Fibroblast of lung (primary cell): ENCODE data around the gene ICAM3. TPM values are rescaled to one million over a fixed set of nuclear protein-coding genes. Genes with fewer than 3 reads are reported as not detected.

Experiments
- DNase-seq, 2 donors: peaks; one replicate each; pipeline versions ENCODE4 v3.0.0 to v3.0.0-alpha.2; 2010; ENCODE audit warnings: low read depth in 2 of 2
- H2AFZ ChIP-seq: 2 replicates; pipeline ENCODE4 v1.5.1; 2012; ENCODE audit warnings: low read length, control low read depth, inconsistent platforms
- H3K27ac ChIP-seq: 2 replicates; pipeline ENCODE4 v1.5.1; 2011; ENCODE audit warnings: low read length, control low read depth; ENCODE audit not compliant: insufficient read depth
- H3K27me3 ChIP-seq: 2 replicates; pipeline ENCODE4 v1.5.1; 2011; ENCODE audit warnings: mild to moderate bottlenecking, low read length; ENCODE audit not compliant: control insufficient read depth, insufficient read depth
- H3K36me3 ChIP-seq: 2 replicates; pipeline ENCODE4 v1.5.1; 2011; ENCODE audit warnings: low read length; ENCODE audit not compliant: control insufficient read depth, insufficient read depth
- H3K4me1 ChIP-seq: 2 replicates; pipeline ENCODE4 v1.5.1; 2011; ENCODE audit warnings: low read length; ENCODE audit not compliant: control insufficient read depth, insufficient read depth; ENCODE audit errors: extremely low read depth
- H3K4me2 ChIP-seq: 2 replicates; pipeline ENCODE4 v1.5.1; 2011; ENCODE audit warnings: low read length, control low read depth; ENCODE audit not compliant: insufficient read depth; ENCODE audit errors: extremely low read depth
- H3K4me3 ChIP-seq, 4 experiments: fragments of 200-600 bp in 1 of 4; sonication (generic) in 1 of 4; replicated peaks in 1 of 4; 2 replicates each; pipeline ENCODE4 v1.5.1; 2011 to 2016; ENCODE audit warnings: low read length in 4 of 4, low read depth in 3 of 4, mild to moderate bottlenecking in 3 of 4, control low read depth in 2 of 4, inconsistent platforms in 1 of 4, mixed read lengths in 1 of 4; ENCODE audit not compliant: insufficient read depth in 1 of 4; ENCODE audit errors: control extremely low read depth in 1 of 4
- H3K79me2 ChIP-seq: 2 replicates; pipeline ENCODE4 v1.5.1; 2012; ENCODE audit warnings: mild to moderate bottlenecking, low read length, inconsistent platforms; ENCODE audit not compliant: control insufficient read depth, insufficient read depth
- H3K9ac ChIP-seq: 2 replicates; pipeline ENCODE4 v1.5.1; 2011; ENCODE audit warnings: mild to moderate bottlenecking, low read length, control low read depth; ENCODE audit not compliant: insufficient read depth
- H3K9me3 ChIP-seq: 2 replicates; pipeline ENCODE4 v1.5.1; 2012; ENCODE audit warnings: low read depth, low read length; ENCODE audit not compliant: control insufficient read depth, insufficient read depth
- H4K20me1 ChIP-seq: 2 replicates; pipeline ENCODE4 v1.5.1; 2011; ENCODE audit warnings: low read length; ENCODE audit not compliant: control insufficient read depth, insufficient read depth; ENCODE audit errors: extremely low read depth
- CTCF ChIP-seq, 2 donors: IDR thresholded peaks in 1 of 2; conservative IDR thresholded peaks in 1 of 2; 1 replicate in 1 of 2; 2 replicates in 1 of 2; pipeline ENCODE4 v1.5.1; 2011 to 2012; ENCODE audit warnings: low read length in 2 of 2, control low read depth in 1 of 2, inconsistent platforms in 1 of 2, low read depth in 1 of 2, mild to moderate bottlenecking in 1 of 2
- EZH2 ChIP-seq: IDR thresholded peaks from 2 replicates; pipeline ENCODE4 v1.5.1; 2012; ENCODE audit warnings: low read length, control low read depth, mild to moderate bottlenecking; ENCODE audit errors: missing control alignments
- polyA plus RNA-seq, 2 donors: library from polyadenylated mRNA; depleted of rRNA in 1 of 2; stranded (reverse) in 1 of 2; unstranded in 1 of 2; fragments of >200 nt; gene quantifications; 2 replicates each; pipeline ENCODE4 v1.2.1, GENCODE V29; 2011 to 2012; ENCODE audit warnings: missing spikeins in 1 of 2
- total RNA-seq: library from RNA; depleted of rRNA; stranded (reverse); fragments of >200 nt; gene quantifications from 2 replicates; pipeline ENCODE4 v1.2.1, GENCODE V29; 2014

Gene ICAM3
- total and polyA plus RNA-seq, 2 donors (not counting 1 experiment from before 2014, with no cell fraction given) = 4.3 to 4.5 TPM

GRCh38 chr19:10365518-10365917 lies 26.1 kb upstream of the ICAM3 start:
- Histone ChIP-seq H4K20me1 (no peaks in the 10 kb centered on the region), H3K79me2 (no peaks in the 10 kb centered on the region), H3K36me3 (peaks cover 27% of the 10 kb centered on the region), H3K9me3 (no peaks in the 10 kb centered on the region), H3K4me3 (no peak overlapping the region), H3K4me2 (no peak overlapping the region), H3K27me3 (no peaks in the 10 kb centered on the region), H2AFZ (no peak overlapping the region), H3K9ac (no peak overlapping the region), H3K4me1 (no peaks in the 10 kb centered on the region), H3K27ac (no peak overlapping the region)
- no peak for TF ChIP-seq CTCF (conservative IDR thresholded peaks at IDR 0.05 in 1 of 2, IDR thresholded peaks at IDR 0.05 in 1 of 2; ENCODE audit: low read depth in 1 of 2, low read length in 2 of 2)
- TF ChIP-seq EZH2 = no peak
- DNase-seq = no peak

GRCh38 chr19:10364644-10365043 lies 25.2 kb upstream of the ICAM3 start:
- no peaks in the 10 kb centered on the region for H3K4me1 ChIP-seq
- no peaks in the 10 kb centered on the region for H3K27me3 ChIP-seq
- H3K4me3 ChIP-seq = no peak overlapping the region
- no peaks in the 10 kb centered on the region for H3K79me2 ChIP-seq
- H4K20me1 ChIP-seq = no peaks in the 10 kb centered on the region
- no peak overlapping the region for H3K27ac ChIP-seq
- H2AFZ ChIP-seq = no peak overlapping the region
- no peaks in the 10 kb centered on the region for H3K9me3 ChIP-seq
- H3K9ac ChIP-seq = no peak overlapping the region
- no peak for DNase-seq
- H3K4me2 ChIP-seq = no peak overlapping the region
- no peak for TF ChIP-seq EZH2
- no peak for TF ChIP-seq CTCF (conservative IDR thresholded peaks at IDR 0.05 in 1 of 2, IDR thresholded peaks at IDR 0.05 in 1 of 2; ENCODE audit: low read depth in 1 of 2, low read length in 2 of 2)
- peaks cover 27% of the 10 kb centered on the region for H3K36me3 ChIP-seq

DNA sequence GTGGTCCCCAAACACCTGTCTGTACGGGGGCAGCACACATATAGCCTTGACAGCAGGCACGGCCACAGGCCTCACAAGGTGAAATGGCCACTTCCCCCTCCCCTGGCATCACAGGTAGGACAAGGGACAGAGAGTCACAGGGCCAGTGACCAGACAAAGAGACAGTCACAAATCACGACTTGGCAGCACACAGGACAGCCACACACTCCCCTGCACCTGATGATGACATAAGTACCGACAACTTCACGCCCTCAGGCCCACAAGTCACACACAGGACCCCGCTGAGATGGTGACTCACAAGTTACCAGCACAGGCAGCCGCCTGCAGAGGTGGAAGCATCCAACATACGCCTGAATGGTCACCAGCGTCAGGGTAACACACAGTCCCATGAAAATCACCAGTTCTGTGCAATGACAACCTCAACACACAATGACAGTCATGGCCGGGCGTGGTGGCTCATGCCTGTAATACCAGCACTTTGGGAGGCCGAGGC lies 24.4 kb upstream of the ICAM3 start:
- Histone ChIP-seq H4K20me1 (no peaks in the 10 kb centered on the region), H3K79me2 (no peaks in the 10 kb centered on the region), H3K27me3 (no peaks in the 10 kb centered on the region), H2AFZ (no peak overlapping the region), H3K27ac (no peak overlapping the region), H3K9ac (no peak overlapping the region), H3K4me2 (no peak overlapping the region), H3K9me3 (no peaks in the 10 kb centered on the region), H3K4me3 (no peak overlapping the region), H3K36me3 (peaks cover 27% of the 10 kb centered on the region), H3K4me1 (no peaks in the 10 kb centered on the region)
- TF ChIP-seq CTCF (conservative IDR thresholded peaks at IDR 0.05 in 1 of 2, IDR thresholded peaks at IDR 0.05 in 1 of 2; ENCODE audit: low read depth in 1 of 2, low read length in 2 of 2) = no peak
- no peak for TF ChIP-seq EZH2
- peak in 1 of 2 donors; percentile 37 for DNase-seq
